ENCODE measurements around the gene PTPRU.

The PTPRU gene

DNA sequence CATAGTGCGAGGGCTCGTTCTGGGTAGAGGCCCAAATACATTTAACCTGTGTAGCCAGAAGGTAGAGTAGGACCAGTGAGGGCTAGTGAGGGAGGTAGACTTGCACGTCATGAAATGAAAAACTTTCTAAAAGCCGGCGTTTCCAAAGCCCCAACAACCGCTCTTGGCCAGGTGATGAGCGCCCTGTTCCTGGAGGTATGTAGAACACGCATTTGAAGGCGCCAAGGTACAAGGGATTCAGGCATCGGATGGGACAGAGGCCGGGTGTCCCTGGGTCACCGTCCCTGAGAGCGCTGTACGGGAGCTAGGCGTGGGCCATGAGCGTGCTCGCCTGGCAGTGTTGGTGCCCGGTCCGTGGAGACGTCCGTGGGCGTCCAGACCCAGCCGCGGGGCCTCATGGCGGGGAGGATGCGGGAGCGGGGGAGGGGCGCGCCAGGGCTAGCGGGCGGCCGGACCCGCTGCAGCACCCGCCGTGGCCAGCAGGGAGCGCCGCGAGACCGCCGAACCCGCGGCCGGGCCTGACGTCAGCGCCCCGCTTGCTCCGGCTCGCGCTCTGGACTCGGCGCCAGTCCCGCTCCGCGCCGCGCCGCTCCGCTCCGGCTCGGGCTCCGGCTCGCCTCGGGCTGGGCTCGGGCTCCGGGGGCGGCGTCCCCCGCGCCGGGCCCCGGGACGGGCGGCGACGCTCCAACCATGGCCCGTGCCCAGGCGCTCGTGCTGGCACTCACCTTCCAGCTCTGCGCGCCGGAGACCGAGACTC is at the start of gene PTPRU (continued):
- TF ChIP-seq ZFP3 (tag by site-specific recombination; IDR thresholded peaks at IDR 0.05; ENCODE audit: low read depth) (no peak), ZNF558 (tag by site-specific recombination; IDR thresholded peaks at IDR 0.05) (no peak), ZNF155 (tag by site-specific recombination; IDR thresholded peaks at IDR 0.05) (no peak), SETDB1 (IDR thresholded peaks at IDR 0.05; ENCODE audit: insufficient read length, low read length) (no peak), ZNF324 (tag by site-specific recombination; IDR thresholded peaks at IDR 0.05) (no peak), ZEB2 (tag by site-specific recombination; IDR thresholded peaks at IDR 0.05) (peak; percentile 9; the same call in 1 of the 2 replicates), SCRT2 (tag by site-specific recombination; IDR thresholded peaks at IDR 0.05) (no peak), ZNF776 (tag by site-specific recombination; IDR thresholded peaks at IDR 0.05; ENCODE audit: borderline replicate concordance) (no peak), KLF10 (tag by site-specific recombination; IDR thresholded peaks at IDR 0.05) (peak; percentile 38; the same call in 1 of the 2 replicates), ZNF707 (tag by site-specific recombination; IDR thresholded peaks at IDR 0.05) (no peak), ZNF302 (tag by site-specific recombination; IDR thresholded peaks at IDR 0.05; ENCODE audit: low read depth) (no peak), ZNF670 (tag by site-specific recombination; IDR thresholded peaks at IDR 0.05; ENCODE audit: low read depth) (no peak), ZFP41 (tag by site-specific recombination; IDR thresholded peaks at IDR 0.05; ENCODE audit: borderline replicate concordance) (no peak), ZNF335 (tag by site-specific recombination; conservative IDR thresholded peaks at IDR 0.05) (no peak; the same call in 1 of the 2 replicates), ZFP69B (tag by site-specific recombination; IDR thresholded peaks at IDR 0.05) (no peak), ZNF792 (tag by site-specific recombination; IDR thresholded peaks at IDR 0.05) (0 out of 2 replicates have a peak, but pooled peaks have one; percentile 35), ZNF23 (tag by site-specific recombination; IDR thresholded peaks at IDR 0.05; ENCODE audit: borderline replicate concordance) (no peak), ZBTB48 (tag by site-specific recombination; IDR thresholded peaks at IDR 0.05) (0 out of 2 replicates have a peak, but pooled peaks have one; percentile 24), KLF7 (tag by site-specific recombination; IDR thresholded peaks at IDR 0.05; ENCODE audit: borderline replicate concordance) (no peak), SALL2 (tag by site-specific recombination; IDR thresholded peaks at IDR 0.05; ENCODE audit: borderline replicate concordance) (no peak), MYNN (tag by site-specific recombination; IDR thresholded peaks at IDR 0.05; ENCODE audit: borderline replicate concordance) (no peak), ZNF561 (tag by site-specific recombination; IDR thresholded peaks at IDR 0.05; ENCODE audit: borderline replicate concordance) (0 out of 2 replicates have a peak, but pooled peaks have one; percentile 61), ZNF366 (tag by site-specific recombination; conservative IDR thresholded peaks at IDR 0.05) (no peak), HOXC10 (CRISPR knock-in tag; IDR thresholded peaks at IDR 0.05) (no peak), ZNF350 (tag by site-specific recombination; IDR thresholded peaks at IDR 0.05) (no peak), ZNF76 (tag by site-specific recombination; IDR thresholded peaks at IDR 0.05; ENCODE audit: borderline replicate concordance, low read depth) (no peak), ZNF658 (tag by site-specific recombination; IDR thresholded peaks at IDR 0.05) (no peak), ZNF514 (tag by site-specific recombination; IDR thresholded peaks at IDR 0.05) (no peak), ZNF623 (tag by site-specific recombination; IDR thresholded peaks at IDR 0.05) (no peak), ZNF701 (tag by site-specific recombination; IDR thresholded peaks at IDR 0.05) (no peak)
- TF ChIP-seq, protein P1, sequence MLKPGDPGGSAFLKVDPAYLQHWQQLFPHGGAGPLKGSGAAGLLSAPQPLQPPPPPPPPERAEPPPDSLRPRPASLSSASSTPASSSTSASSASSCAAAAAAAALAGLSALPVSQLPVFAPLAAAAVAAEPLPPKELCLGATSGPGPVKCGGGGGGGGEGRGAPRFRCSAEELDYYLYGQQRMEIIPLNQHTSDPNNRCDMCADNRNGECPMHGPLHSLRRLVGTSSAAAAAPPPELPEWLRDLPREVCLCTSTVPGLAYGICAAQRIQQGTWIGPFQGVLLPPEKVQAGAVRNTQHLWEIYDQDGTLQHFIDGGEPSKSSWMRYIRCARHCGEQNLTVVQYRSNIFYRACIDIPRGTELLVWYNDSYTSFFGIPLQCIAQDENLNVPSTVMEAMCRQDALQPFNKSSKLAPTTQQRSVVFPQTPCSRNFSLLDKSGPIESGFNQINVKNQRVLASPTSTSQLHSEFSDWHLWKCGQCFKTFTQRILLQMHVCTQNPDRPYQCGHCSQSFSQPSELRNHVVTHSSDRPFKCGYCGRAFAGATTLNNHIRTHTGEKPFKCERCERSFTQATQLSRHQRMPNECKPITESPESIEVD (tag by site-specific recombination; IDR thresholded peaks at IDR 0.05) = no peak
- TF ChIP-seq, protein P2, sequence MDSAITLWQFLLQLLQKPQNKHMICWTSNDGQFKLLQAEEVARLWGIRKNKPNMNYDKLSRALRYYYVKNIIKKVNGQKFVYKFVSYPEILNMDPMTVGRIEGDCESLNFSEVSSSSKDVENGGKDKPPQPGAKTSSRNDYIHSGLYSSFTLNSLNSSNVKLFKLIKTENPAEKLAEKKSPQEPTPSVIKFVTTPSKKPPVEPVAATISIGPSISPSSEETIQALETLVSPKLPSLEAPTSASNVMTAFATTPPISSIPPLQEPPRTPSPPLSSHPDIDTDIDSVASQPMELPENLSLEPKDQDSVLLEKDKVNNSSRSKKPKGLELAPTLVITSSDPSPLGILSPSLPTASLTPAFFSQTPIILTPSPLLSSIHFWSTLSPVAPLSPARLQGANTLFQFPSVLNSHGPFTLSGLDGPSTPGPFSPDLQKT (IDR thresholded peaks at IDR 0.05; ENCODE audit: borderline replicate concordance, low read depth, low read length) = no peak
- TF ChIP-seq, protein P3, sequence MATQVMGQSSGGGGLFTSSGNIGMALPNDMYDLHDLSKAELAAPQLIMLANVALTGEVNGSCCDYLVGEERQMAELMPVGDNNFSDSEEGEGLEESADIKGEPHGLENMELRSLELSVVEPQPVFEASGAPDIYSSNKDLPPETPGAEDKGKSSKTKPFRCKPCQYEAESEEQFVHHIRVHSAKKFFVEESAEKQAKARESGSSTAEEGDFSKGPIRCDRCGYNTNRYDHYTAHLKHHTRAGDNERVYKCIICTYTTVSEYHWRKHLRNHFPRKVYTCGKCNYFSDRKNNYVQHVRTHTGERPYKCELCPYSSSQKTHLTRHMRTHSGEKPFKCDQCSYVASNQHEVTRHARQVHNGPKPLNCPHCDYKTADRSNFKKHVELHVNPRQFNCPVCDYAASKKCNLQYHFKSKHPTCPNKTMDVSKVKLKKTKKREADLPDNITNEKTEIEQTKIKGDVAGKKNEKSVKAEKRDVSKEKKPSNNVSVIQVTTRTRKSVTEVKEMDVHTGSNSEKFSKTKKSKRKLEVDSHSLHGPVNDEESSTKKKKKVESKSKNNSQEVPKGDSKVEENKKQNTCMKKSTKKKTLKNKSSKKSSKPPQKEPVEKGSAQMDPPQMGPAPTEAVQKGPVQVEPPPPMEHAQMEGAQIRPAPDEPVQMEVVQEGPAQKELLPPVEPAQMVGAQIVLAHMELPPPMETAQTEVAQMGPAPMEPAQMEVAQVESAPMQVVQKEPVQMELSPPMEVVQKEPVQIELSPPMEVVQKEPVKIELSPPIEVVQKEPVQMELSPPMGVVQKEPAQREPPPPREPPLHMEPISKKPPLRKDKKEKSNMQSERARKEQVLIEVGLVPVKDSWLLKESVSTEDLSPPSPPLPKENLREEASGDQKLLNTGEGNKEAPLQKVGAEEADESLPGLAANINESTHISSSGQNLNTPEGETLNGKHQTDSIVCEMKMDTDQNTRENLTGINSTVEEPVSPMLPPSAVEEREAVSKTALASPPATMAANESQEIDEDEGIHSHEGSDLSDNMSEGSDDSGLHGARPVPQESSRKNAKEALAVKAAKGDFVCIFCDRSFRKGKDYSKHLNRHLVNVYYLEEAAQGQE (tag by site-specific recombination; IDR thresholded peaks at IDR 0.05) = no peak
